Putamen (tissue), 1 donor: ENCODE measurements around the gene DCDC2B.
"Not testable (repeated sequence)": the region's sequence is repeated elsewhere in the genome, so short reads cannot be mapped to it uniquely, and the experiment has no call there.

Experiments
- DNase-seq: peaks from one replicate; pipeline ENCODE4 v3.0.0-alpha.2; 2016; ENCODE audit warnings: low spot score

Gene DCDC2B

DNA sequence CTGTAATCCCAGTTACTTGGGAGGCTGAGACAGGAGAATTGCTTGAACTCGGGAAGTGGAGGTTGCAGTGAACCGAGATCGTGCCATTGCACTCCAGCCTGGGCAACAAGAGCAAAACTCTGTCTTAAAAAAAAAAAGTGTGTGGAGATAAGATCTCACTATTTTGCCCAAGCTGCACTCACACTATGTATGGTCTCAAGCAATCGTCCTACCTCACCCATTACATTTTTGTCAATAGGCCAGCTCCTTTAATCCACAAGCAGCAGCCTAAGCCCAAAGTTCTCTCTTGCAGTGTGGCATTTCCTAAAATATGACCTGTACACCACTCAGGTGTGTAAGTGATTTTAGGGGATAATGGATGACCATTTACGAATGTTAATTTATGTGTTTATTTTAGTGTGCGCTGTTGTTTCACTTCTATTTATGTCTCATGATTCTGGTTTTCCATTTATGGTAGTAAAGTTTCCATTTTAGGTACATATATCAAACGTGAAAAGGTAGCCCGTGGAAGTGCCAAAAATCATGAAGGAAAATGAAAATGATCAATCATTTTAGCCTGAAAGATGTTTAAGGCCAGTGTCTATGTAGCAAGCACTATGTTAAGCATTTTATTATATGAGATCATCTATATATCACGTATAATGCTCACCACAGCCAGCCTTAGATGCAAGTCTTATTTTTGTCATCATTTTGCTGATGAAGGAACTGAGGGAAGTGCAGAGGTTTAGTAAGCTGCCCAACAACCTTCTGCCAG lies 47.8 kb downstream of the DCDC2B start:
- no peak for DNase-seq

DNA sequence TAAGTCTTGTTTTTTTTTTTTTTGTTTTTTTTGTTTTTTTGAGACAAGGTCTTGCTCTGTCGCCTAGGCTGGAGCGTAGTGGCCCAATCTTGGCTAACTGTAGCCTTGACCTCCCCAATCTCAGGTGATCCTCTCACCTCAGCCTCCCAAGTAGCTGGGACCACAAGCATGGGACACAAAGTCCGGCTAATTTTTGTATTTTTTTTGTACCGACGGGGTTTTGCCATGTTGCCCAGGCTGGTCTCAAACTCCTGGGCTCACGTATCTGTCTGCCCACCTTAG lies 48.3 kb downstream of the DCDC2B start:
- DNase-seq = no peak

DNA sequence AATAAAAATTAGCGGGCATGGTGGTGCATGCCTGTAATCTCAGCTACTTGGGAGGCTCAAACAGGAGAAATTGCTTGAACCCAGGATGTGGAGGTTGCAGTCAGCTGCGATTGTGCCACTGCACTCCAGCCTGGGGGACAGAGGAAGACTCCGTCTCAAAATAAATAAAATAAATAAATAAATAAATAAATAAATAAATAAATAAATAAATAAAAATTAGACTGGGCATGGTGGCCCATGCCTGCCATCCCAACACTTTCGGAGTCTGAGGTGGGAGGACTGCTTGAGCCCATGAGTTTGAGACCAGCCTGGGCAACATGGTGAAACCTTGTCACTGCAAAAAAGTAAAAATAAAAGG lies 54.3 kb downstream of the DCDC2B start:
- DNase-seq = not testable (repeated sequence)

- no peak for DNase-seq
Measured at GRCh38 chr1:32263744-32264143, 54.9 kb downstream of the DCDC2B start.
